Gastroesophageal sphincter (tissue), 4 donors: ENCODE data around the gene GRPEL2. TPM values are rescaled to one million over a fixed set of nuclear protein-coding genes. Genes with fewer than 3 reads are reported as not detected.
A peak's percentile ranks its signal among the peaks of the same experiment; 100 is the strongest.

Experiments used
- ATAC-seq: fragments of 150-250 bp; one replicate; pipeline ENCODE4 v1.9.1; 2016; ENCODE audit warnings: mild to moderate bottlenecking, moderate library complexity
- H3K27ac ChIP-seq, 4 donors: fragments of 200-600 bp; sonication (generic) in 3 of 4; 1 replicate in 3 of 4; 2 replicates in 1 of 4; pipeline ENCODE4 v1.5.1; 2016 to 2019
- H3K27me3 ChIP-seq: fragments of 200-600 bp; sonication (generic); one replicate; pipeline ENCODE4 v1.5.1; 2019
- H3K36me3 ChIP-seq, 2 donors: fragments of 200-600 bp; sonication (generic); one replicate each; pipeline ENCODE4 v1.5.1; 2019; ENCODE audit warnings: control low read depth in 1 of 2
- H3K4me1 ChIP-seq, 3 donors: fragments of 200-600 bp; sonication (generic); 1 replicate in 2 of 3; 2 replicates in 1 of 3; pipeline ENCODE4 v1.5.1; 2016 to 2019; ENCODE audit warnings: control low read depth in 2 of 3
- H3K4me3 ChIP-seq, 2 donors: fragments of 200-600 bp; sonication (generic); one replicate each; pipeline ENCODE4 v1.5.1; 2019; ENCODE audit warnings: mild to moderate bottlenecking in 1 of 2, moderate library complexity in 1 of 2
- H3K9me3 ChIP-seq, 3 donors: fragments of 200-600 bp; sonication (generic); one replicate each; pipeline ENCODE4 v1.5.1; 2017 to 2019; ENCODE audit warnings: control low read depth in 2 of 3
- CTCF ChIP-seq, 4 experiments: fragments of 200-600 bp in 2 of 4; fragments of 450-650 bp in 2 of 4; sonication (generic) in 1 of 4; IDR thresholded peaks; one replicate each; pipeline ENCODE4 v1.5.1; 2017 to 2019; ENCODE audit warnings: antibody characterized with exemption in 4 of 4, mild to moderate bottlenecking in 2 of 4, moderate library complexity in 2 of 4
- EP300 ChIP-seq: sonication (generic); formaldehyde crosslinking; IDR thresholded peaks from one replicate; pipeline ENCODE4 v1.6.1; 2017; ENCODE audit warnings: antibody characterized with exemption, mild to moderate bottlenecking
- POLR2A ChIP-seq, 2 donors: fragments of 450-650 bp; IDR thresholded peaks; one replicate each; pipeline ENCODE4 v1.6.1; 2017; ENCODE audit warnings: antibody characterized with exemption in 2 of 2, mild to moderate bottlenecking in 2 of 2, moderate library complexity in 1 of 2
- POLR2AphosphoS5 ChIP-seq: sonication (generic); formaldehyde crosslinking; IDR thresholded peaks from one replicate; pipeline ENCODE4 v1.6.1; 2017; ENCODE audit warnings: antibody characterized with exemption
- WGBS, 2 donors: methylation state at CpG; one replicate each; pipeline ENCODE4 v1.1.5; 2018; ENCODE audit warnings: low coverage in 1 of 2; 5-methylcytosine and 5-hydroxymethylcytosine counted together
- total RNA-seq, 4 donors: library from RNA; depleted of rRNA; stranded (reverse); fragments of >200 nt; gene quantifications; one replicate each; pipeline ENCODE4 v1.1.0, GENCODE V29; 2016

Gene GRPEL2
- total RNA-seq, 4 donors from 2014 or later = 9.3 to 12.0 (median 11.1) TPM

- H3K27ac ChIP-seq = peak overlapping the region in 1 of 4 donors; percentile 82
- TF ChIP-seq CTCF (IDR thresholded peaks at IDR 0.05) (no peak), EP300 (no peak), POLR2AphosphoS5 (no peak), POLR2A (IDR thresholded peaks at IDR 0.05) (no peak)
- no peaks in the 10 kb centered on the region for H3K9me3 ChIP-seq
- no peak overlapping the region for H3K4me3 ChIP-seq
- no peak for ATAC-seq
- no peaks in the 10 kb centered on the region for H3K27me3 ChIP-seq
- peaks cover 1 to 37% of the 10 kb centered on the region in 2 donors for H3K36me3 ChIP-seq
- H3K4me1 ChIP-seq = peaks cover 0 to 42% (median 3%) of the 10 kb centered on the region in 3 donors
- no CpG with 5 or more reads among the region's 2 CpGs for whole genome bisulfite sequencing, 2 donors
These were observed 1.1 kb upstream of the GRPEL2 start for GRCh38 chr5:149344151-149344550.

- ATAC-seq = no peak
- TF ChIP-seq EP300 (no peak), POLR2A (IDR thresholded peaks at IDR 0.05) (no peak), CTCF (IDR thresholded peaks at IDR 0.05) (no peak), POLR2AphosphoS5 (no peak)
- Histone ChIP-seq H3K27ac (peak overlapping the region; percentile 10 to 88 (median 85)), H3K4me3 (peak overlapping the region; percentile 68 to 70), H3K36me3 (peaks cover 4 to 40% of the 10 kb centered on the region in 2 donors), H3K9me3 (no peaks in the 10 kb centered on the region), H3K4me1 (peaks cover 0 to 42% (median 3%) of the 10 kb centered on the region in 3 donors), H3K27me3 (no peaks in the 10 kb centered on the region)
- 1 to 7% methylated on average over 5 to 11 of the region's 11 CpGs for WGBS, 2 donors
These were observed 558 bp downstream of the GRPEL2 start for GRCh38 chr5:149345892-149346222.

DNA sequence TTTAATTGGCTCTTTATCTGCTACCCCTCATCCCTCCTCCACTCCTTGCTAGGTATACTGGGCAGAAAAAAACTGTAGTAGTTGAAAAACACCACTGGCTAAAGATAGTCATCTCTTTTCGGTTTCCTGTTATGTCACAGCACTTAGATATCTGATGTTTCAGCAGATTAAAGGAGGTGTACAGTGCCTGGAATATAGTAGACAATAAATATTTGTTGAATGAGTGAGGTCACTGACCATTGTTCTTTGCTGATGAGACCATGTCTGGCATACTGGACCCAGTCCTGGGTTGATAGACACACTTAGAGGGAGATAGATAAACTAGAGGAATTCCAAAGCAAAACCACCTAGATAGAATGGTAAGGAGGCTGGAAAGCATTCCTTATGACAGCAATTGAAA lies 3.2 kb downstream of the GRPEL2 start:
- H3K27ac ChIP-seq = no peak overlapping the region
- peaks cover 0 to 42% (median 3%) of the 10 kb centered on the region in 3 donors for H3K4me1 ChIP-seq
- H3K4me3 ChIP-seq = no peak overlapping the region
- H3K9me3 ChIP-seq = no peaks in the 10 kb centered on the region
- no peak for ATAC-seq
- TF ChIP-seq EP300 (no peak), POLR2AphosphoS5 (no peak), POLR2A (IDR thresholded peaks at IDR 0.05) (no peak), CTCF (IDR thresholded peaks at IDR 0.05) (no peak)
- WGBS, 2 donors = 88 to 100% methylated on average over 1 of the region's 1 CpG
- peaks cover 4 to 60% of the 10 kb centered on the region in 2 donors for H3K36me3 ChIP-seq
- no peaks in the 10 kb centered on the region for H3K27me3 ChIP-seq

DNA sequence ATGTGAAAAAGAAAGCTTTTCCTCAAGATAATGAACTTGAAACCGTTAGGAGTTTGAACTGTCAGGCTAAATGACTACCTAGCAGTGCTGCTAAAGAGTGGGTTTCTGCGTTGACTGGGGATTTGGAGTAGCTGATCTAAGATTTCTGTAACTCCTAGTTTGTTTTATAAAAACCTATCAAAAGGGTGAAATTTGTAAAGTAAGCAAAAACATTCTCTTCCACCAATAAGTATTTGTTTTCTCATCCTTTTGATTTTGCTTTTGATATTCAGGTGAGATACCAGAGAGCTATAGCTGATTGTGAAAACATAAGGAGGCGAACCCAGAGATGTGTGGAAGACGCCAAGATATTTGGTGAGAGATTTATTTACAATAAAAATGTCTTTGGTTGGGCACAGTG lies 4.1 kb downstream of the GRPEL2 start:
- no peaks in the 10 kb centered on the region for H3K27me3 ChIP-seq
- H3K4me1 ChIP-seq = peaks cover 0 to 38% (median 3%) of the 10 kb centered on the region in 3 donors
- no peak overlapping the region for H3K4me3 ChIP-seq
- WGBS, 2 donors = 88 to 94% methylated on average over 4 of the region's 4 CpGs
- H3K27ac ChIP-seq = no peak overlapping the region
- H3K36me3 ChIP-seq = peaks cover 4 to 68% of the 10 kb centered on the region in 2 donors
- ATAC-seq = no peak
- no peaks in the 10 kb centered on the region for H3K9me3 ChIP-seq
- TF ChIP-seq EP300 (no peak), CTCF (IDR thresholded peaks at IDR 0.05) (no peak), POLR2AphosphoS5 (no peak), POLR2A (IDR thresholded peaks at IDR 0.05) (no peak)

DNA sequence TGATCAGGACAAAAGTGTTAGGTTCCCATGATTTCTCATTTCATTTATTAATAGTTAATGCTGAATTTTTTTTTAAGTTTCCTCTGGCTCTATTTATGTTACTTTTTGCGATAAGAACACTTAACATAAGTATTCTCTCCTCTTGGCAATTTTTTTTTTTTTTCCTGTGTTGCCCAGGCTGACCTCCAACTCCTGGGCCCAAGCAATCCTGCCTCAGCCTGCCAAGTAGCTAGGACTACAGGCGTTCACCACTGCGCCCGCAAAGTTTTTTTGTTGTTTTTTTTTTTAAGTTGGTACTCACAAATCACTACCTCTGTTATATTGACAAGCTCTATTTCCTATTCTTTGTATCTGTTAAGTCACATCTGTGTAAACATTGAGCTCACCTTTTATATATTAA lies 6.9 kb downstream of the GRPEL2 start:
- 81 to 82% methylated on average over 4 of the region's 4 CpGs for WGBS, 2 donors
- no peaks in the 10 kb centered on the region for H3K9me3 ChIP-seq
- no peak overlapping the region for H3K27ac ChIP-seq
- peaks cover 4 to 80% of the 10 kb centered on the region in 2 donors for H3K36me3 ChIP-seq
- TF ChIP-seq EP300 (no peak), POLR2AphosphoS5 (no peak), CTCF (IDR thresholded peaks at IDR 0.05) (no peak), POLR2A (IDR thresholded peaks at IDR 0.05) (no peak)
- no peak overlapping the region for H3K4me3 ChIP-seq
- no peak for ATAC-seq
- no peaks in the 10 kb centered on the region for H3K27me3 ChIP-seq
- H3K4me1 ChIP-seq = peaks cover 0 to 19% (median 3%) of the 10 kb centered on the region in 3 donors
